ENCODE data around the gene DGAT2L6.
"Not testable (repeated sequence)": the region's sequence is repeated elsewhere in the genome, so short reads cannot be mapped to it uniquely, and the experiment has no call there.

Gene DGAT2L6

GRCh38 chrX:70226048-70226447 is 48.8 kb downstream of the DGAT2L6 start:
- ChIA-PET POLR2A (no interaction called here), CTCF (interaction anchor here (0.8 kb wide), 1 partner anchor 29 kb away, joined by 4 read pairs; no protein-coding TSS in a partner anchor)
- TF ChIP-seq CTCF (IDR thresholded peaks at IDR 0.05; ENCODE audit: control extremely low read depth, extremely low read depth, low read depth, missing control alignments): no peak
- DNase-seq (ENCODE audit: extremely low spot score): no peak

- CTCF ChIA-PET: no interaction called here
Observed at GRCh38 chrX:70226687-70227086, 49.4 kb downstream of the DGAT2L6 start.

DNA sequence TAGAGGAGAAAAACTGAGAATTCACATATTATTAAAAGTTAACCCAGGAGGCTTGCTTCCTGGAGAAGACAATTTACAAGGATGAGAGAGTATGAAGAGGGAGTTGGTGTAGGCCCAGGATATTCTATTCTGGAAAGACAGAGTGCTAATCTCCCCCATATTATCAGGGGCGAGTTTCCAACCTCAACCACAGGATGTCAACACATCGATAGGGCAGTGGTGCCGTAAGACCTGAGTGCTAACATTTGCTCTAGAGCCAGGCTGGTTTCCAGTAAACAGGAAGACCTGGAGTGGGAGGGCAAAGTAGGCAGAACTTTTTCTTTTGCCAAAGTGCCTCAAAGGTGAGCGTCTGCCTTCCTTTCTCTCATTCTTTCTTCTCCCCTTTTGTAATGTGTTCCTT is 54.4 kb downstream of the DGAT2L6 start:
- DNase-seq (ENCODE audit: extremely low spot score): no peak
- POLR2A ChIA-PET: no interaction called here
- no peak for TF ChIP-seq CTCF (IDR thresholded peaks at IDR 0.05; ENCODE audit: control extremely low read depth, extremely low read depth, low read depth, missing control alignments)
- CTCF ChIA-PET: no interaction called here

More at GRCh38 chrX:70226687-70227086, 49.4 kb downstream of the DGAT2L6 start:
- DNase-seq (ENCODE audit: extremely low spot score): no peak
- TF ChIP-seq CTCF (IDR thresholded peaks at IDR 0.05; ENCODE audit: control extremely low read depth, extremely low read depth, low read depth, missing control alignments): no peak
- POLR2A ChIA-PET: no interaction called here

DNA sequence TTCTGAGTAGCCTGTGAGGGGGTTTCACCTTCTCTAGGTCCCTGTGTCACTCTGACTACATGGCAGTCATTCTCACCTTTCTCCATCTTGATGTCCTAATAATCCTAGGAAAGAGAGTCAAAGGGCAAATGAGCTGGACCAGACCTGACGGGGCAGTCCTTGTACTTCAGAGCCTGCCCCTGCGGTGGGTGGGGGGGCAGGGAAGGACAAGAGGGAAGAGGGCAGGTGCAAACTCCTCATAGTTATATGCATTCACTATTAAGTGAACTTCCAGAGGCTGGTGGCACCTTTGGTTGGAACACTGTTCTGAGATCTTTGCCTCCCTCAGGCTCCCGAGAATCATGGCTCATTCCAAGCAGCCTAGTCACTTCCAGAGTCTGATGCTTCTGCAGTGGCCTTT is 57.1 kb downstream of the DGAT2L6 start, which contains the start of gene AWAT1:
TSS of gene AWAT1 (plus strand) at position 301 of the 400 bp plus-strand sequence. CDS start at position 342, 41 bp downstream.
- TF ChIP-seq CTCF (IDR thresholded peaks at IDR 0.05; ENCODE audit: control extremely low read depth, extremely low read depth, low read depth, missing control alignments): no peak
- CTCF ChIA-PET: no interaction called here
- POLR2A ChIA-PET: no interaction called here
- DNase-seq (ENCODE audit: extremely low spot score): no peak

- CTCF ChIA-PET: no interaction called here
- POLR2A ChIA-PET: no interaction called here
- no peak for TF ChIP-seq CTCF (IDR thresholded peaks at IDR 0.05; ENCODE audit: control extremely low read depth, extremely low read depth, low read depth, missing control alignments)
- no peak for DNase-seq (ENCODE audit: extremely low spot score)
Observed at GRCh38 chrX:70240751-70241150, 63.5 kb downstream of the DGAT2L6 start.

DNA sequence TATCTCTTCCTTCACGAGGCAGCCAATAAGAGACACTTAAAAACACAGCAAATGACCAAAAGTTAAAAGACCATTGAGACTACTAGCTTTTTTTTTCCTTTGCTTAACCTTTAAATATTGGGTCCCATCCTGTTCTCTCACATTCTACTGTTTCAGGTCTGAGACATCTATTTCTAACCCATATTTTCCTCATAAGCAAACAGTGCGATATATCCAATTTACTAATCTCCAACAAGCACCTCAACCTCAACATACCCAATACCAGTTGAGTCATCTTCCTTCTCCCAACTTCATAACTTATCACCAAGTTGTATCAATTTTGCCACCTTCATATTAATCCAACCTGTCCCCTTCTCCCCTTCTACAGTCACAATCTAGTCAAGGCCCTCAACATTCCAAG is 64.2 kb downstream of the DGAT2L6 start:
- POLR2A ChIA-PET: no interaction called here
- CTCF ChIA-PET: no interaction called here
- no peak for DNase-seq (ENCODE audit: extremely low spot score)
- no peak for TF ChIP-seq CTCF (IDR thresholded peaks at IDR 0.05; ENCODE audit: control extremely low read depth, extremely low read depth, low read depth, missing control alignments)

DNA sequence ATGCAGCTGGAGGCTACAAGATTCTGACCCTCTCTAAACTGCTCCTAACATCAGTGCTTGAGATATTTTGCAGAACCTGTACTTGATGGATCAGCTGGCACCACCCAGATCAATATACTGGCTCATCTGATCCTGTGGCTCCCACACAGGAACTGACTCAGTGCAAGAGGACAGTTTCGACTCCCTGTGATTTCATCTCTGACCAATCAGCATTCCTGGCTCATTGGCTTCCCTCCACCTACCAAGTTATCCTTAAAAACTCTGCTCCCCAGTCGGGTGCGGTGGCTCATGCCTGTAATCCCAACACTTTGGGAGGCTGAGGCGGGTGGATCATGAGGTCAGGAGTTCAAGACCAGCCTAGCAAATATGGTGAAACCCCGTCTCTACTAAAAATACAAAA is 66.3 kb downstream of the DGAT2L6 start:
- POLR2A ChIA-PET; CTCF ChIA-PET; DNase-seq (ENCODE audit: extremely low spot score): not testable (repeated sequence)
